ENCODE data around the gene SKIC8. TPM values are rescaled to one million over a fixed set of nuclear protein-coding genes. Genes with fewer than 3 reads are reported as not detected.

Gene SKIC8
- total RNA-seq, 1 experiment from 2014 or later, result 55.5 TPM

GRCh38 chr15:78321786-78322185 lies 22.4 kb upstream of the SKIC8 start:
- BruUV-seq (replicated peaks), result TSS peak; percentile 76
- TF ChIP-seq CTCF (conservative IDR thresholded peaks at IDR 0.05; ENCODE audit: low read depth, low read length) (no peak), EZH2 (IDR thresholded peaks at IDR 0.05; ENCODE audit: borderline replicate concordance, low read depth, low read length, poor library complexity, severe bottlenecking) (no peak)
- POLR2A ChIA-PET (ENCODE audit: low non-redundant PET), result no interaction called here
- no peak overlapping the region for H3K4me3 ChIP-seq (ENCODE audit: low read depth, low read length, poor library complexity, severe bottlenecking)
- H3K27me3 ChIP-seq (replicated peaks; ENCODE audit: insufficient read depth, low read depth, low read length, poor library complexity), result no peaks in the 10 kb centered on the region
- peak overlapping the region; percentile 59 for H3K27ac ChIP-seq (ENCODE audit: low read depth, low read length, poor library complexity, severe bottlenecking)
- intact Hi-C loops (cut with micrococcal nuclease; ENCODE audit: unreplicated experiment), result no loop called here
- CTCF ChIA-PET, result no interaction called here
- H3K4me1 ChIP-seq (ENCODE audit: insufficient read depth, low read length, poor library complexity, severe bottlenecking), result peaks cover 23% of the 10 kb centered on the region
- DNase-seq (ENCODE audit: low spot score), result no peak
- no peaks in the 10 kb centered on the region for H3K36me3 ChIP-seq (ENCODE audit: insufficient read depth, low read length, poor library complexity, severe bottlenecking)
- no peaks in the 10 kb centered on the region for H3K9me3 ChIP-seq (ENCODE audit: low read depth, low read length, poor library complexity, severe bottlenecking)

GRCh38 chr15:78321041-78321570 lies 21.7 kb upstream of the SKIC8 start:
- intact Hi-C loops (cut with micrococcal nuclease; ENCODE audit: unreplicated experiment), result no loop called here
- BruUV-seq (replicated peaks), result no TSS peak
- TF ChIP-seq CTCF (conservative IDR thresholded peaks at IDR 0.05; ENCODE audit: low read depth, low read length), result no peak
- TF ChIP-seq EZH2 (IDR thresholded peaks at IDR 0.05; ENCODE audit: borderline replicate concordance, low read depth, low read length, poor library complexity, severe bottlenecking), result no peak
- ChIA-PET POLR2A (ENCODE audit: low non-redundant PET) (no interaction called here), CTCF (no interaction called here)
- H3K4me3 ChIP-seq (ENCODE audit: low read depth, low read length, poor library complexity, severe bottlenecking), result no peak overlapping the region
- H3K4me1 ChIP-seq (ENCODE audit: insufficient read depth, low read length, poor library complexity, severe bottlenecking), result peaks cover 30% of the 10 kb centered on the region
- H3K27ac ChIP-seq (ENCODE audit: low read depth, low read length, poor library complexity, severe bottlenecking), result peak overlapping the region; percentile 37
- DNase-seq (ENCODE audit: low spot score), result no peak
- H3K27me3 ChIP-seq (replicated peaks; ENCODE audit: insufficient read depth, low read depth, low read length, poor library complexity), result no peaks in the 10 kb centered on the region
- H3K36me3 ChIP-seq (ENCODE audit: insufficient read depth, low read length, poor library complexity, severe bottlenecking), result no peaks in the 10 kb centered on the region
- no peaks in the 10 kb centered on the region for H3K9me3 ChIP-seq (ENCODE audit: low read depth, low read length, poor library complexity, severe bottlenecking)

- no peaks in the 10 kb centered on the region for H3K27me3 ChIP-seq (replicated peaks; ENCODE audit: insufficient read depth, low read depth, low read length, poor library complexity)
- peaks cover 31% of the 10 kb centered on the region for H3K4me1 ChIP-seq (ENCODE audit: insufficient read depth, low read length, poor library complexity, severe bottlenecking)
- no peaks in the 10 kb centered on the region for H3K9me3 ChIP-seq (ENCODE audit: low read depth, low read length, poor library complexity, severe bottlenecking)
- ChIA-PET CTCF (no interaction called here), POLR2A (ENCODE audit: low non-redundant PET) (no interaction called here)
- no peak overlapping the region for H3K27ac ChIP-seq (ENCODE audit: low read depth, low read length, poor library complexity, severe bottlenecking)
- no peak for DNase-seq (ENCODE audit: low spot score)
- no peak for TF ChIP-seq CTCF (conservative IDR thresholded peaks at IDR 0.05; ENCODE audit: low read depth, low read length)
- TF ChIP-seq EZH2 (IDR thresholded peaks at IDR 0.05; ENCODE audit: borderline replicate concordance, low read depth, low read length, poor library complexity, severe bottlenecking), result no peak
- BruUV-seq (replicated peaks), result no TSS peak
- H3K36me3 ChIP-seq (ENCODE audit: insufficient read depth, low read length, poor library complexity, severe bottlenecking), result no peaks in the 10 kb centered on the region
- H3K4me3 ChIP-seq (ENCODE audit: low read depth, low read length, poor library complexity, severe bottlenecking), result no peak overlapping the region
- intact Hi-C loops (cut with micrococcal nuclease; ENCODE audit: unreplicated experiment), result no loop called here
These were observed 20.8 kb upstream of the SKIC8 start for GRCh38 chr15:78320183-78320582.

Data from A673 (cell line).